ENCODE data around the gene PLEKHA7. TPM values are rescaled to one million over a fixed set of nuclear protein-coding genes. Genes with fewer than 3 reads are reported as not detected.

Gene PLEKHA7
- total RNA-seq, 1 donor from 2014 or later: 45.9 TPM

DNA sequence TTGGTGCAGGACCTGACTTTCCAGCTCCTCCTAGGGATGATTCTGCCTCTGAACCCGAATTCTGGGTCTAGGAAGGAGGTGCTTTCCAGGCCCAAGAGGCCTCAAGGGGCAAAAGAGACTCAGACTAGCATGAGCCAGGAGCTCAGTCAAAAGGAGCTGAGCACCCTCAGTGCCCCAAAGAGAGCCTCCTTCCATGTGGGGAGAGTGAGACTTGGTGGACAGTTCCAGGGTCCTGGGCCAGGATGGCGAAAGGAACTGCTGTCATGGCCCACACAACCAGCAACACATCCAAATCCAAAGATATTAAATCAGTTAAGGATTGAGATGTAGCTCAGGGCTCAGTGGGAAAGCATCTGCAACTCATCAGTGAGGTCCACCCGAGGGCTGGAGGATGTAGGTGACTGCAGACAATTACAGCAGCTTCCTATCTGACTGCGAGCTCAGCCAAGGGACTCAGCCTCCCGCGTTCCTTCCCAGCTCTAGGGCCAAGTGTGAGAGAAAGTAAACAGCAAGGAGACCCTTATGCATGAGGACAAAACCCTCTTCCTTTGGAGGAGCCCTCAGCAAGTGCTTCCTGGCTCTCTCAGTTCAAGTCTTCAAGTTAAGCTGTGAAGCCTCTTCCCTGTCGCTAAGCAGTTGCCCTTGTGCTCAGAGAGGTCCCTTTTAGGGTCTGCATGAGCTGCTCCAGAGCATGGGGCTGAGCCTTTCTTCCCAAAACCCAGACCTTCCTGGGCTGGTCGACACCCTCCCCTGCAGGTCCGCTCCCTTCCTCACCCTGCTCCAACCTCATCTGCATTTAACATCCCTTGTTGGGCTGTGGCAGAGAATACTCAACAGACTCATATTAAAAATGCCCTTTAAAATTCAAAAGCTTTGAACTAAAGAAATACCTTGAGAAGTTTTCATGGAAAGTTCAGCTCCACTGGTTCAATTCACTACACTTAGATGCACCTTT lies 240.0 kb downstream of the PLEKHA7 start:
- peaks cover 7% of the 10 kb centered on the region for H3K4me1 ChIP-seq
- no peak overlapping the region for H3K4me3 ChIP-seq
- no peak for DNase-seq (ENCODE audit: extremely low spot score in 2 of 2)
- TF ChIP-seq, protein P1, sequence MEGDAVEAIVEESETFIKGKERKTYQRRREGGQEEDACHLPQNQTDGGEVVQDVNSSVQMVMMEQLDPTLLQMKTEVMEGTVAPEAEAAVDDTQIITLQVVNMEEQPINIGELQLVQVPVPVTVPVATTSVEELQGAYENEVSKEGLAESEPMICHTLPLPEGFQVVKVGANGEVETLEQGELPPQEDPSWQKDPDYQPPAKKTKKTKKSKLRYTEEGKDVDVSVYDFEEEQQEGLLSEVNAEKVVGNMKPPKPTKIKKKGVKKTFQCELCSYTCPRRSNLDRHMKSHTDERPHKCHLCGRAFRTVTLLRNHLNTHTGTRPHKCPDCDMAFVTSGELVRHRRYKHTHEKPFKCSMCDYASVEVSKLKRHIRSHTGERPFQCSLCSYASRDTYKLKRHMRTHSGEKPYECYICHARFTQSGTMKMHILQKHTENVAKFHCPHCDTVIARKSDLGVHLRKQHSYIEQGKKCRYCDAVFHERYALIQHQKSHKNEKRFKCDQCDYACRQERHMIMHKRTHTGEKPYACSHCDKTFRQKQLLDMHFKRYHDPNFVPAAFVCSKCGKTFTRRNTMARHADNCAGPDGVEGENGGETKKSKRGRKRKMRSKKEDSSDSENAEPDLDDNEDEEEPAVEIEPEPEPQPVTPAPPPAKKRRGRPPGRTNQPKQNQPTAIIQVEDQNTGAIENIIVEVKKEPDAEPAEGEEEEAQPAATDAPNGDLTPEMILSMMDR (IDR thresholded peaks at IDR 0.05): no peak
- TF ChIP-seq POLR2AphosphoS5 (IDR thresholded peaks at IDR 0.05; ENCODE audit: insufficient read depth in 1 of 2, low read depth in 1 of 2) (no peak), POLR2A (IDR thresholded peaks at IDR 0.05) (no peak)
- intact Hi-C loops (cut with DNase I): no loop called here
- H3K9me3 ChIP-seq: no peaks in the 10 kb centered on the region
- H3K36me3 ChIP-seq: no peaks in the 10 kb centered on the region
- no peaks in the 10 kb centered on the region for H3K27me3 ChIP-seq
- H3K27ac ChIP-seq: no peak overlapping the region

DNA sequence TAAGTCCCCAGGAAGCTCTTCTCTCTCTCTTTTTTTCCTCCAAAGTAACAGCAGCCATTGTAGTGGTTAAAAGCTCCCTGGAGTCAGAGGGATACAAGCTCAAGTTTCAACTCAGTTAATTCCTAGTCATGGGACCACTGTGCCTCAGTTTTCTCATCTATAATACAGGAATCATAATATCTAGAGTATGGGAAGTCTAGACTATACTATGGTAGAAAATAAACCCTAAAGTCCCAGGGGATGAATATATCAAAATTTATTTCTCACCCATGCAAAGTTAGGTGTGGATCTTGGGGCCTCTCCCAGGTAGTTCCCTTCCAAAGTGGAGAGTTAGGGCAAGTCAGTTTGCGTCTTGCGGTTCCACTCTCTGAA lies 242.1 kb downstream of the PLEKHA7 start:
- Histone ChIP-seq H3K4me1 (peaks cover 7% of the 10 kb centered on the region), H3K9me3 (no peaks in the 10 kb centered on the region), H3K4me3 (no peak overlapping the region), H3K27me3 (no peaks in the 10 kb centered on the region), H3K36me3 (no peaks in the 10 kb centered on the region), H3K27ac (no peak overlapping the region)
- peak in 1 of 2 donors; percentile 14 for DNase-seq (ENCODE audit: extremely low spot score in 2 of 2)
- TF ChIP-seq POLR2A (IDR thresholded peaks at IDR 0.05): no peak
- TF ChIP-seq, protein P1 (IDR thresholded peaks at IDR 0.05): no peak
- no peak for TF ChIP-seq POLR2AphosphoS5 (IDR thresholded peaks at IDR 0.05; ENCODE audit: insufficient read depth in 1 of 2, low read depth in 1 of 2)
- intact Hi-C loops (cut with DNase I): no loop called here

DNA sequence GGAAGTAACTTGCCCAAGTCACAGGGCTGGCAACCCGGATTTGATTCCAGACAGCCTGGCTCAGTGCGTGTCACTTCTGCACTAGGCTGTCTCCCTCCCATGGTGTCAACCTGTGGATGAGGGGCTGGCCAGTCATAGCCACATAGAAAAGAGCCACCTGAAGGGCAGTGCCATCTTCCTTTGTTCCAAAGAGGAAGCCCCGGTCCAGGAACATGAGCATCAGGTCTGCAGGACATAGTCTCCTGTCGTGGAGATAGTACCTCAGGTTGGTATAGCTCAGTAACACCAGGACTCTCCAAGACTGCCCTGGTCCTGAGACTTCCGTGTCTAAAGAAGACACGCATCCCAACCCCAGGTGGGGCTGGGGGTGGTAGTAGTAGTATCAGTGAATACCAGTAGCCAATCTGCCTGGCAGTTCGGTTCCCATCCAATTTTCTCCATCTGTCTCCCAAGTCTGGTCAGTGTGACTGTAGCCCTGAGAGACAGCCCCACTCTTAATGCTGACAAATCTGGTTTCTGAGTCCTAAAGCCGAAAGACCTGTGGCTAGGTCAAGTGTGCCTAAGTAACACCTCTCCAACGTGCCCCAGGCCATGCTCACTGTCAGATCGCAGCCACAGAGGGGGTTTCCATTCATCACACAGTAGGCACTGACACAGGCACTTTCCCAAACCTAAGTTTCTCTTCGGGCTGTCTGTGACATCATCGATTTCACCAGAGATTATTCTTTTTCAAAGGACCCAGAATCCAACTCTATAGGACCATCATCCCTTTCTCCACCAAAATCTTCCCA lies 242.7 kb downstream of the PLEKHA7 start:
- H3K4me1 ChIP-seq: peaks cover 2% of the 10 kb centered on the region
- H3K27ac ChIP-seq: no peak overlapping the region
- peak in 1 of 2 donors; percentile 52 for DNase-seq (ENCODE audit: extremely low spot score in 2 of 2)
- H3K27me3 ChIP-seq: no peaks in the 10 kb centered on the region
- H3K9me3 ChIP-seq: no peaks in the 10 kb centered on the region
- TF ChIP-seq POLR2A (IDR thresholded peaks at IDR 0.05): no peak
- H3K4me3 ChIP-seq: no peak overlapping the region
- no peaks in the 10 kb centered on the region for H3K36me3 ChIP-seq
- intact Hi-C loops (cut with DNase I): no loop called here

DNA sequence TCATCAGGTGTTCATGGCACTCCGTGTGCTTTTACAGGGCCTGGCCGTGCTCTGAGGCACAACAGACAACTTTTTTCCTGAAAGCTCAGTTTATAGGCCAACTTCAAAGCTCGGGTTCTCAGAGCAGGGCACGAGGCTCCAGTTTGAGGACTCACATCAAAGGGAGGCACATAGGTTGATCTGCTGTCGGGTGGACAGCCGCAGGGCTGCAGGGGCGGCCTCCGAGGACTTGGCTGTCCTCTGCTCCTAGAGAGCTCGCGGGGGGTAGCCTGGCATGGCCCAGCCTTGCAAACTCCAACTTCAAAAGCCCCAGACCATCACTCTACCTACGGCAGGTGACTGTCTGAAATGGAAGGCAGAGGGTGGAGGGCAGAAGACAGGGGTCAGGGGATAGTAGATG lies 244.2 kb downstream of the PLEKHA7 start:
- intact Hi-C loops (cut with DNase I): no loop called here
- Histone ChIP-seq H3K4me3 (no peak overlapping the region), H3K27ac (no peak overlapping the region), H3K27me3 (no peaks in the 10 kb centered on the region), H3K36me3 (no peaks in the 10 kb centered on the region), H3K9me3 (no peaks in the 10 kb centered on the region), H3K4me1 (no peaks in the 10 kb centered on the region)
- no peak for DNase-seq (ENCODE audit: extremely low spot score in 2 of 2)
- no peak for TF ChIP-seq POLR2A (IDR thresholded peaks at IDR 0.05)
- TF ChIP-seq, protein P1 (IDR thresholded peaks at IDR 0.05): no peak
- TF ChIP-seq POLR2AphosphoS5 (IDR thresholded peaks at IDR 0.05; ENCODE audit: insufficient read depth in 1 of 2, low read depth in 1 of 2): no peak

DNA sequence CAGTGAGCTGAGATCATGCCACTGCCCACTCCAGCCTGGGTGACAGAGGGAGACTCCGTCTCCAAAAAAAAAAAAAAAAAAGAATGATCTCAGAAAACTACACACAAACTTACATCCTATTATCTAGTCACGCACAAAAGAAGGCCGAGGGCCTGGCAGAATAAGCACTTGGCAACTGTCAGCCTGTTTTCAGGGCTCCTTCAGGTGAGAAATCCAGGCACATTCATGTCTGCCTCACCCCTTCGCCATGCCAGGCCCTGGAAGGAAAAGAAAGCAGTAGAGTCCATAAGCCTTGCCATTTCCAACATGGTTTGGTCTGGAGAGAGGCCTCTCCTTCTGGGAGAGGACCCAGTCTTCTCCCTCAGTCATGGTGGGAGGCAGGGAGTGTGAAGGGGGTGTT lies 244.8 kb downstream of the PLEKHA7 start:
- no peak for DNase-seq (ENCODE audit: extremely low spot score in 2 of 2)
- H3K27me3 ChIP-seq: no peaks in the 10 kb centered on the region
- TF ChIP-seq, protein P1 (IDR thresholded peaks at IDR 0.05): no peak
- no peaks in the 10 kb centered on the region for H3K36me3 ChIP-seq
- H3K4me3 ChIP-seq: no peak overlapping the region
- intact Hi-C loops (cut with DNase I): no loop called here
- H3K27ac ChIP-seq: no peak overlapping the region
- H3K9me3 ChIP-seq: no peaks in the 10 kb centered on the region
- no peaks in the 10 kb centered on the region for H3K4me1 ChIP-seq

Measured in vagina (tissue), 2 donors.